Epithelial cell of proximal tubule (primary cell): ENCODE measurements around the gene HHLA2. TPM values are rescaled to one million over a fixed set of nuclear protein-coding genes. Genes with fewer than 3 reads are reported as not detected.
A peak's percentile ranks its signal among the peaks of the same experiment; 100 is the strongest.

ENCODE experiments used
- DNase-seq: peaks from one replicate; pipeline ENCODE4 v3.0.0-alpha.2; 2011; ENCODE audit warnings: low read depth
- H3K4me3 ChIP-seq: 2 replicates; pipeline ENCODE4 v1.5.1; 2011; ENCODE audit warnings: low read depth, mild to moderate bottlenecking, low read length
- CTCF ChIP-seq: conservative IDR thresholded peaks from 2 replicates; pipeline ENCODE4 v1.5.1; 2012; ENCODE audit warnings: low read depth, mild to moderate bottlenecking, low read length
- total RNA-seq: library from RNA; depleted of rRNA; stranded (reverse); fragments of >200 nt; gene quantifications from 2 replicates; pipeline ENCODE4 v1.2.3, GENCODE V29; 2015

Gene HHLA2
- total RNA-seq, 1 donor from 2014 or later: 0.23 TPM

GRCh38 chr3:108319428-108320082, 23.2 kb downstream of the HHLA2 start:
- H3K4me3 ChIP-seq: no peak overlapping the region
- no peak for TF ChIP-seq CTCF
- no peak for DNase-seq

- no peak overlapping the region for H3K4me3 ChIP-seq
- no peak for TF ChIP-seq CTCF
- DNase-seq: no peak
Measured at GRCh38 chr3:108320746-108321350, 24.5 kb downstream of the HHLA2 start.

- peak; percentile 59 for TF ChIP-seq CTCF
- DNase-seq: no peak
- H3K4me3 ChIP-seq: no peak overlapping the region
Measured at GRCh38 chr3:108322352-108322751, 26.0 kb downstream of the HHLA2 start.

GRCh38 chr3:108324177-108324576, 27.8 kb downstream of the HHLA2 start:
- TF ChIP-seq CTCF: no peak

GRCh38 chr3:108327168-108327567, 30.8 kb downstream of the HHLA2 start:
- H3K4me3 ChIP-seq: no peak overlapping the region
- no peak for TF ChIP-seq CTCF
- DNase-seq: no peak

More at GRCh38 chr3:108324177-108324576, 27.8 kb downstream of the HHLA2 start:
- DNase-seq: no peak
- H3K4me3 ChIP-seq: no peak overlapping the region

GRCh38 chr3:108328821-108329486, 32.6 kb downstream of the HHLA2 start:
- DNase-seq: no peak
- no peak overlapping the region for H3K4me3 ChIP-seq
- no peak for TF ChIP-seq CTCF

GRCh38 chr3:108329508-108329907, 33.2 kb downstream of the HHLA2 start:
- no peak overlapping the region for H3K4me3 ChIP-seq
- no peak for TF ChIP-seq CTCF
- no peak for DNase-seq
